ENCODE results near the gene SLC37A2. TPM values are rescaled to one million over a fixed set of nuclear protein-coding genes. Genes with fewer than 3 reads are reported as not detected.

Gene SLC37A2
- total RNA-seq, 4 donors from 2014 or later: 3.9 to 11.4 (median 7.2) TPM

DNA sequence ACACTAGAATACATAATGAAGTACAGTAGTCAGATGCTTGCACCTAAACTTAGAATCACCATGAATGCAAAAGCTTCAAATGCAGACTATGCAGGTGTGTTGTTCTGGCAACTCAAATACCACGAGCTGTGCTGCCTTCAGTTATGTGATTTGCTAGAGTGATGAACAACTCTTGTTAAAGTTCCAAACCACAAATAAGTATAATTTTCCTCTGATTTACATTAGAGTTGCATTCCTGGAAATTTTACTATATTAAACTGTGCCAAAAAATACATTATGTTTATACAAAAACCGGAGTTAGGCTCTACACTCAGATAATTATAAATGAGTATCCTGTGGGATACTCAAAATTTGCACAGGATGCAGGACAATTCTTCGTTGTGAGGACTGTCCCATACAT is 45.4 kb downstream of the SLC37A2 start:
- DNase-seq (ENCODE audit: low spot score in 2 of 2): no peak
- Histone ChIP-seq H3K27ac (no peak overlapping the region), H3K9me3 (no peaks in the 10 kb centered on the region), H3K27me3 (no peaks in the 10 kb centered on the region), H3K4me3 (no peak overlapping the region), H3K36me3 (peaks cover 0 to 5% (median 0%) of the 10 kb centered on the region in 3 donors), H3K4me1 (peaks cover 0 to 14% (median 5%) of the 10 kb centered on the region in 4 donors)
- TF ChIP-seq, protein P1, sequence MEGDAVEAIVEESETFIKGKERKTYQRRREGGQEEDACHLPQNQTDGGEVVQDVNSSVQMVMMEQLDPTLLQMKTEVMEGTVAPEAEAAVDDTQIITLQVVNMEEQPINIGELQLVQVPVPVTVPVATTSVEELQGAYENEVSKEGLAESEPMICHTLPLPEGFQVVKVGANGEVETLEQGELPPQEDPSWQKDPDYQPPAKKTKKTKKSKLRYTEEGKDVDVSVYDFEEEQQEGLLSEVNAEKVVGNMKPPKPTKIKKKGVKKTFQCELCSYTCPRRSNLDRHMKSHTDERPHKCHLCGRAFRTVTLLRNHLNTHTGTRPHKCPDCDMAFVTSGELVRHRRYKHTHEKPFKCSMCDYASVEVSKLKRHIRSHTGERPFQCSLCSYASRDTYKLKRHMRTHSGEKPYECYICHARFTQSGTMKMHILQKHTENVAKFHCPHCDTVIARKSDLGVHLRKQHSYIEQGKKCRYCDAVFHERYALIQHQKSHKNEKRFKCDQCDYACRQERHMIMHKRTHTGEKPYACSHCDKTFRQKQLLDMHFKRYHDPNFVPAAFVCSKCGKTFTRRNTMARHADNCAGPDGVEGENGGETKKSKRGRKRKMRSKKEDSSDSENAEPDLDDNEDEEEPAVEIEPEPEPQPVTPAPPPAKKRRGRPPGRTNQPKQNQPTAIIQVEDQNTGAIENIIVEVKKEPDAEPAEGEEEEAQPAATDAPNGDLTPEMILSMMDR (IDR thresholded peaks at IDR 0.05): no peak
- TF ChIP-seq EP300 (IDR thresholded peaks at IDR 0.05) (no peak), POLR2A (IDR thresholded peaks at IDR 0.05) (no peak)
- WGBS, 2 donors: 56 to 58% methylated on average over 3 of the region's 3 CpGs

DNA sequence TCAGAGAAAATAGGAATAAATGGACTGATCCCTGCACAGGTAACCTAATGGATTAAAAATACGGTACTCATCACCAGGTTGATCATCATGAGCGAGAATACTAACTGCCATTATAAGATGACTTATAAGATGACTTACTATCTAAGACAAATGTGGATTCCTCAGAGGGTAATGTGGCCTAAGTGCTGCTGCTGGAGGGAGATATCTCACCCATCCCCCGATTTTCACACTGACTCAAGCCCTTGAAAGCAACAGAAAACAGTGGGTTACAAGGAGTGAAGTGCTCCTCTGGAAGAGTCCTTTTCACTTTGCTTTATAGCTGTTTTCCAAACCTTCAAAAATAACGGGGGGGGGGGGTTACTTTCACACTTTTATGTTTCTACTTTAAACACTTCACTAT is 47.4 kb downstream of the SLC37A2 start:
- WGBS, 2 donors: 52 to 54% methylated on average over 4 of the region's 4 CpGs
- DNase-seq (ENCODE audit: low spot score in 2 of 2): no peak
- Histone ChIP-seq H3K27ac (no peak overlapping the region), H3K4me1 (peaks cover 0 to 12% (median 5%) of the 10 kb centered on the region in 4 donors), H3K9me3 (no peaks in the 10 kb centered on the region), H3K4me3 (peak overlapping the region; percentile 60 to 93 (median 74)), H3K27me3 (peaks cover 0 to 3% of the 10 kb centered on the region in 2 donors), H3K36me3 (peaks cover 0 to 5% (median 0%) of the 10 kb centered on the region in 3 donors)
- TF ChIP-seq POLR2A (IDR thresholded peaks at IDR 0.05) (no peak), EP300 (IDR thresholded peaks at IDR 0.05) (no peak)
- TF ChIP-seq, protein P1 (IDR thresholded peaks at IDR 0.05): no peak

DNA sequence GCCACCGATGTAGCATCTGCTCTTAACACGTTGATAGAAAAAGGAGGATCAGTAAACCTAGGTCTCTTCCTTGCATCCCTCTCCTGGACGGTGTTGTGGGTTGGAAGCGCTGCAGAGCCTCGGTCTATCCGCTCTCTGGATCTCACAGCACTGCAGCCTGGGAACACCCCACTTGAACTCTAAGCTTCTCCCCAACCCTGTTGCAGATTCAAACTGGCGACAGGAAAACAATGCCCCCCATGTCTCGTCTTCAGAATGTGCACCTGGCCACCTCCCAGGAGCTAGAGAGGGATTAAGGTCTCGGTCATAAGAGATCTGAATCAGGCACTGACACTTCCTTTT is 47.9 kb downstream of the SLC37A2 start:
- DNase-seq (ENCODE audit: low spot score in 2 of 2): no peak
- Histone ChIP-seq H3K9me3 (no peaks in the 10 kb centered on the region), H3K4me3 (peak overlapping the region; percentile 60 to 93 (median 74)), H3K4me1 (peaks cover 0 to 9% (median 4%) of the 10 kb centered on the region in 4 donors), H3K36me3 (peaks cover 0 to 5% (median 0%) of the 10 kb centered on the region in 3 donors), H3K27ac (peak overlapping the region; percentile 30 to 87 (median 72)), H3K27me3 (peaks cover 0 to 4% of the 10 kb centered on the region in 2 donors)
- 1 to 2% methylated on average over 9 of the region's 9 CpGs for WGBS, 2 donors
- TF ChIP-seq, protein P1 (IDR thresholded peaks at IDR 0.05): no peak
- TF ChIP-seq POLR2A (IDR thresholded peaks at IDR 0.05): no peak

DNA sequence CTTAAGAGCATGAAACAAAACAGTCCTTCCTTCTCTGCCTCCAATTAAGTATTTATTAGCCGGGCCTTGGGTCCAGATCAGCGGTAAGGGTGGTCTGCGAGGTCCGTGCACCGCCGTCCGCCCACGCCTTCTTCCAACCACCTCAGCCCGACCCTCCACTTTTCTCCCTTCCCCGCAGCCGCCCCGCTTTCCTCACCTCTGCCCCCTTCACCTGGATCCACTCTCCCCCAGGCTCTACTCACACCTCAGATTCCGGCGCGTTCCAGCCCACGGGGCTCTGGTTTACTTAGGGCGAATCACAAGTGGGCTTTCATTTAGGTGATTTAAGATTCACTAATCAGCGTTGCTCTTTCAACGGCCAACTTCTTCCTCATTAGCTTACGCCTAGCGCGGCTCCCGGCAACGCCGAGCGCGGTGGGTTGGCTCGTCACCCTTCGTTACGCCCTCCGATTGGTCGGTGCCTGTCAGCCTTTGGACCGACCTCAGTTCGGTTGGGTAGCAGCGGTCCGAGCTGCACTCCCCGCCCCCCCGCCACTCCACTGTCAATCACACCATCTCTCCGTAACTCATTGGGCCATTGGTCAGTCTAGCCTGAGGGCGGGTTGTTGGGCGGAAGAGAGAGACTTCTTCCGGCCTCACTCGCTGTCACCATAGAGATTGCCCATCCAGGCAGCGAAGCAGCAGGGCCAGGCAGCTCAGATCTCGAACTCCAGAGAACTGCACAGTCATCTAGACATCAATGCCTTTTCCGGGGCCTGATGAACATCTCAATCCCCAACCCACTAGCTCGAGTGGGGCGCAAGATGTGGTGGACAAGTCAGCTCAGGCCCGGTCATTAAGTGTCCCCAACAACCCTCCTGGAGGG is 48.5 kb downstream of the SLC37A2 start, which contains the start of gene TMEM218:
Gene TMEM218 (minus strand): TSS at position 284 of the 865 bp plus-strand sequence. CDS start 9,385 bp downstream, outside the sequence.
- Histone ChIP-seq H3K36me3 (peaks cover 0 to 2% (median 0%) of the 10 kb centered on the region in 3 donors), H3K4me1 (peaks cover 0 to 9% (median 4%) of the 10 kb centered on the region in 4 donors), H3K4me3 (peak within 1 kb of the TSS; percentile 60 to 93 (median 74)), H3K27ac (peak within 1 kb of the TSS; percentile 30 to 87 (median 72)), H3K9me3 (no peaks in the 10 kb centered on the region), H3K27me3 (peaks cover 0 to 7% of the 10 kb centered on the region in 2 donors)
- peak in 1 of 2 donors; percentile 21 for TF ChIP-seq POLR2A (IDR thresholded peaks at IDR 0.05)
- TF ChIP-seq EP300 (IDR thresholded peaks at IDR 0.05): peak; percentile 63 to 85
- TF ChIP-seq, protein P1 (IDR thresholded peaks at IDR 0.05): peak in 2 of 5 experiments; percentile 16 to 37
- 6 to 7% methylated on average over 34 to 49 of the region's 49 CpGs for WGBS, 2 donors
- DNase-seq (ENCODE audit: low spot score in 2 of 2): peak; percentile 98

DNA sequence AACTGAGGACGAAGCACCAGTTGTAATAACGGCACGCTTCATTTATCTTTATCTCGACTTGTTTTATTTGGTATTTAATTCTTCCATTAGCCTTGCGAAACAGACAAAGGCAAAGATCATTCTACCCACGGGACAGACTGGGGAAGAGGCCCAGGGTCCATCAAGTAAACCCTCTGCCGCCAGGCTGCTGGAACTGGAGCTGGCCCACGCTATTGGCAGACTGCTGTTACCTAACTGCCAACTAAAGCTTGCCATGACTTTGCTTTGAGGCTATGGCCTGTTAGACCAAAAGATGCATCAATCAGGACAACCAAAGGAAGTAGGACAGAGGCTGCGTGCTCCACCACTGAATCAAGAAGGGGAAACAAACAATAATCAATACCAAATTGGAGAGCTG is 49.1 kb downstream of the SLC37A2 start:
- 84 to 90% methylated on average over 9 of the region's 9 CpGs for WGBS, 2 donors
- no peak for DNase-seq (ENCODE audit: low spot score in 2 of 2)
- TF ChIP-seq POLR2A (IDR thresholded peaks at IDR 0.05) (no peak), EP300 (IDR thresholded peaks at IDR 0.05) (no peak)
- TF ChIP-seq, protein P1 (IDR thresholded peaks at IDR 0.05): no peak
- peak overlapping the region in 2 of 4 donors; percentile 68 to 87 for H3K27ac ChIP-seq
- H3K4me1 ChIP-seq: peaks cover 0 to 9% (median 4%) of the 10 kb centered on the region in 4 donors
- H3K27me3 ChIP-seq: peaks cover 0 to 10% of the 10 kb centered on the region in 2 donors
- H3K4me3 ChIP-seq: peak overlapping the region; percentile 26 to 77 (median 65)
- H3K9me3 ChIP-seq: no peaks in the 10 kb centered on the region
- no peaks in the 10 kb centered on the region for H3K36me3 ChIP-seq
